GM21423 (cell line): ENCODE measurements around the gene RAB26.

Source experiments
- ATAC-seq: cut with Tn5 transposase; IDR thresholded peaks from one replicate; pipeline ENCODE4 v1.9.1; 2021; ENCODE audit warnings: mild to moderate bottlenecking, moderate library complexity; ENCODE audit not compliant: unreplicated experiment

The RAB26 gene

DNA sequence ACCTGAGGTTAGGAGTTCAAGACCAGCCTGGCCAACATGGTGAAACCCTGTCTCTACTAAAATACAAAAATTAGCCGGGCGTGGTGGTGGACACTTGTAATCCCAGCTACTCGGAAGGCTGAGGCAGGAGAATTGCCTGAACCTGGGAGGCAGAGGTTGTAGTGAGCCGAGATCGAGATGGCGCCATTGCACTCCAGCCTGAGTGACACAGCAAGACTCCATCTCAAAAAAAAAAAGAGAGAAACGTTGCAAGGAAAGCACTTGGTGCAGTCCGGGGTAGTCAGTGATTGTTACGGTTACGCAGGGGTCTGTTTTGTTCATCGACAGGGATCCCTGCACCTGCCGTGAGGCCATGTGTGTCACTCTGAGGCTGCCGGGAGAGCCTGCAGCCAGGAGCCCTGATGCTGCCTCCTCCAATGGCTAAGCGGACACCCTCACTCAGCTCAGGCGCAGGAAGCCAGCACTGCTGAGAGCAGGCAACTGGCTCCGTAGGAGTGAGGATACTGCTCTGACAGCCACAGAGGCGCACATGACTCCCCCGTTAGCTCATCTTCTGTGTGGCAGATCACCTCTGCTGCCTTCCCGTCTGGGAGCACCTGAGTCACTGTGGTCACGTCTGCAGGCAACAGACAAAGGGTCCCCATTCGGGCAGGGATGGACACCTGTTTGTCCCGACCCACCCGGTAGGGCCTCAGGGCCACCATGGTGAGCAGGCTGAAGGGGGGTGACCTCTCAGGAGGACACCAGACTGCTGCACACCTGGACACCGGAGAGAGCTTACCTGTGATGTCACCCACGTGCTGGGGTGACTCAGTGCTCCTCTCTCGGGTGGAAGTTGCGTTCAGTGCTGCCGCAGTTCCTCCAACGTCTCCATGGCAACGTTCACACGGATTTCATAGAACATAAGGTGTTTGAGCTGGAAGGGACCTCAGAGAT, 5.2 kb upstream of the RAB26 start:
- no peak for ATAC-seq

DNA sequence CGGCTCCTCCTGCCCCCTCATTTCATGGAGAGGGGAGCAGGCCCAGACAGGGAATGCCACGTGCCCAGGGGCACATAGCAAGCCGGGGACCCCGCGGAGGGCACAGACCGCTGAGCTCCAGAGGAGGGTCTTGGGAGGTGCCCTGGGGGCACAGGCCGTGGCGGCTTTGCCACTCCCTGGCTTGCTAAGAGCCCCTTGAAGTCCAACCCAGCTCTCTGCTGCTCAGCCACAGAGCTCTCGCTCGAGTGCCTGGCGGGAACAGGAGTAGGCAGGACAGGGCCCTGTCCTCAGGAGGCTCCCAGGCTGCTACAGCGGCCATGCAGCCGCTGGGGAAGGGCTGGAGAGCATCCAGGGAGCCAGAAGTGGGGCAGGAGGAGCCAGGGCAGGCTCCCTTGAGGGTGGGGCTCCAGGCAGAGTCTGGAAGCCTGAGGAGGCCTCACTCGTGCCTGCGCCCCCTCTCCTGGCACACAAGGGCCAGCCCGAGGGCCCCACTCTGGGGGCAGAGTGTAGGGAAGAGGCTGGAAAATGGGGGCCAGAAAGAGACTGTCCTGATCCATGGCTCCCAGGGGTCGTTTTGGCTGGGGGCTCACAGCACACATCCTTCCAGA, 4.4 kb upstream of the RAB26 start:
- ATAC-seq: no peak

DNA sequence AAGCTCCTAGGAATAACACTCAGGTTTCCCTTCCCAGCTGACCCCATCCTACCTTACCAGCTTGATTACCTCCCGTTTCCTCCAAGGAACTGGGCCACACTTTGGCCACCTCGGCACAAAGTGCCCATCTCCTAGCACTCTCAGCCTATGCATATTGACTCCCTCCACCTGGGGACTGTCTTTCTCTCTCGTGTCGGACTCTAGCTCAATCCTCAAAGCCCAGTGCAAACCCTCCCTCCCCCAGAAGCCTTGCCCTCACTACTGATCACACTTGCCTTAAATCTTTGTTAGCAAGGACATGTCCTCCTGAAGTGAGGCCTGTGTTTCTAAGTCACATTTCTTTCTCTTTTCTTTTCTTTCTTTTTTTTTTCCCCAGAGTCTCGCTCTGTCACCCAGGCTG, 2.6 kb upstream of the RAB26 start:
- ATAC-seq: no peak

DNA sequence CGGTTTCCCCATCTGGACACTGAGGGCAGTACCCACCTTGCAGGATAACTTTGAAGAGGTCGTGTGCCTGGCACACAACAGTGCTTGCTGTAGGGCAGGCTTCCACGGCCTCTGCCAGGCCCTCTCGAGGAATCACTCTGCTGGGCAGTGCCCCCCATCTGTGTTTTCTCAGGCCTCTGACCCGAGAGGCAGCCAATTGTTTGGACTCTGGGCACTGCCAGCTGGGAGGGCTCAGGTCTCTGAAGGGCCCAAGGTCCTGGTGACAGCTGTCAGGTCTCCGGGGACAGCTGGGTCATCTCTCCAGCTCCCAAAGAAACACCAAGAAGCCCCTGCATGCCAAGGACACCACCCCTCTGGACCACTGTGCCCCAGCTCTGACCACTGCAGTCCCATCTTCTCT, 1.0 kb upstream of the RAB26 start:
- no peak for ATAC-seq

DNA sequence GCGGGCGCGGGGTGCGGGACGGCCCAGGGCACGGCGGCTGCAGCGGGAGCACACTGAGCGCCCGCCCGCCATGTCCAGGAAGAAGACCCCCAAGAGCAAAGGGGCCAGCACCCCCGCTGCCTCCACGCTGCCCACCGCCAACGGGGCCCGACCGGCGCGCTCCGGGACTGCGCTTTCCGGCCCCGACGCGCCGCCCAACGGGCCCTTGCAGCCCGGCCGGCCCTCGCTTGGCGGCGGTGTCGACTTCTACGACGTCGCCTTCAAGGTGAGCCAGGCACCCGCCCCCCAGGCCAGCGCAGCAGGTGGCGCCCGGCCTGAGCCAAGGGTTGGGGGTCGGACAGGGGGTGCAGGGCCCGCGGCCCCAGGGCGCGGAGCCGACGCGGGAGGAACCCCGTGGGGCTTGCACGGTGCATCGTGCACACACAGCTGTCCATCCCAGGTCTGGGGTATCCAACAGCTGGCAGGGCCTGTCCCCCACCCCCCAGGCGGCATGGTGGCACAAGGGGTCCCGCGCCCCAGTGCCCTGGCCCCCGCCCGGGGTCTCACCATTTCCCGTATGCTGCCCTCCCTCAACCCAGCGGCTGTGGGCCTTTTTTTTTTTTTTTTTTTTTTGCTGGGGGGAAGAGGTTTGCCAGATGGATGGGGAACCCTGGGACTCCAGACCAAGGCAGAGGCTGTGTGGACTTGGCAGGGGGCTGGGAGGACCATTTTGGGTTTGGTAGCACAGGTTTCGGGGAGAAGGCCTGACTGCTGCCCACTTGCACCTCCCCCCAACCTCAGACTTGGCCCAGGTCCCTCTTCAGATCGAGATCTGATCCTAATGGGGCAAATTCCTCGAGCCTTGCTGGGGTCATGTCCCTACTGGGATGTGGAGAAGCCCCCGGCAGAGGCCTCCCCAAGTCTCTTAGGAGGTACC, 547 bp downstream of the RAB26 start:
- no peak for ATAC-seq

DNA sequence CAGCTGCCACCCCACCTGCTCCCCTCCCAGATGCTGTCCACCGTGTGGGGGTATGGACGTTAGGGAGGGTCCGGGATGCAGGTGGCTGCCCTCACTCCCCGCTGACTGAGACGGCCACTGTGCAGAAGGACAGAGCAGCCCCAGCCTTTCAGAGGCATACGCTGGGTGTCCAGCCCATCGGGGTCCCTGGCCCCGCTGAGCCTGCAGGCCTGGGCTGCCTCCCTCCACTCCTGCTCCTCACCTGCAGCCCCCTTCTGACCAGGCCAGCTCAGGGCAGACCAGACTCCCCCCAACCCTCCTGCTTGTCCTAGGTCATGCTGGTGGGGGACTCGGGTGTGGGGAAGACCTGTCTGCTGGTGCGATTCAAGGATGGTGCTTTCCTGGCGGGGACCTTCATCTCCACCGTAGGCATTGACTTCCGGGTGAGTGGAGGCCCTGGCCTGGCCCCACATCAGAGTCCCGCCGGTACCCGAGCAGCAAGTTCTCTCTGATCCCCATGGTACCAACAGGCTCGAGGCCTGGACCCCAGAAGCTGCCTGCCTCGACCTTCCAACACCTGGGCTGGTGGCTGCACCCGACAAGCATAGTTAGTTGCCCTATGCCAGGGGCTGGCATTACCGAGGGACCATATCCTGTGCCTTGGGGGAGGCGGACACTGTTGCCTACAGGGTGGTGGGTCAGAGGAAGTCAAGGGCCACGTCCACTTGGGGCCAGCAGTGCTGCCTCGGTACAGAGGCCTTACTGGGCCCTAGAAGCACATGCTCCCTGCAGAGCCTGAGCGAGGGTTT, 1.4 kb downstream of the RAB26 start:
- no peak for ATAC-seq

DNA sequence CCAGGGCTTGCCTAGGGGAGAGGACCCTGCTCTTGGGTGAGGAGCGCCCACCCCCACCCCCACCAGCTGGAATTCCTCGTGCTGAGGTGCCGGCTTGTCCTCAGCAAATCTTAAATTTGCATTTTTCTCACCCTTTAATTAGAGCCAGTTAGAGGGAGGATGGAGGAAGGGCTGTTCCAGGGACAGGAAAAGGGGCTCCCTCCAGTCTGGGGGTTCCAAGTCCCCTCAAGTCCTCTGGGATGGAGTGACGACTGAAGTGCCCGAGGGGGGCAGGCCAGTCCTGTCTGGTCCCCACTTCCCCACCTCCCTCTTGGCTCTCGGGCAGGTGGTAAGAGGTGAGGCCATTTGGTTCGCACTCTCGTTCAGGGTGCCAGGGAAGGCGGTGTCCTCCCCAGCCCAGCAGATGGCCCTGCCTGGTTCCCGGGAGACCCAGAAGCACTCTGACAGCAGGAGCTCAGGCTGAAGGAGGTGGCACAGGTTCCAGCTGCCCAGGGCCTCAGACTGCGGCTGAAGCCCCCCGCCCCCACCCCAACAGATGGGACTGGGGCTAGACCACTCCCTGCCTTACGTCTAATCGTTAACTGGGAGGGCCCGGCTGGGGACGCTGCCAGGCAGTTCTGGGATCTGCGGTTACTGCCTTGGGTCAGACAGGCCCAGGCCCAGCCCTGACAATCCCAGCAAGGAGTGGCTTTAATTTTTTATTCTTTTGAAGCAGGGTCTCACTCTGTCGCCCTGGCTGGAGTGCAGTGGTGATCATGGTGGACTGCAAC, 2.2 kb downstream of the RAB26 start:
- ATAC-seq: no peak

DNA sequence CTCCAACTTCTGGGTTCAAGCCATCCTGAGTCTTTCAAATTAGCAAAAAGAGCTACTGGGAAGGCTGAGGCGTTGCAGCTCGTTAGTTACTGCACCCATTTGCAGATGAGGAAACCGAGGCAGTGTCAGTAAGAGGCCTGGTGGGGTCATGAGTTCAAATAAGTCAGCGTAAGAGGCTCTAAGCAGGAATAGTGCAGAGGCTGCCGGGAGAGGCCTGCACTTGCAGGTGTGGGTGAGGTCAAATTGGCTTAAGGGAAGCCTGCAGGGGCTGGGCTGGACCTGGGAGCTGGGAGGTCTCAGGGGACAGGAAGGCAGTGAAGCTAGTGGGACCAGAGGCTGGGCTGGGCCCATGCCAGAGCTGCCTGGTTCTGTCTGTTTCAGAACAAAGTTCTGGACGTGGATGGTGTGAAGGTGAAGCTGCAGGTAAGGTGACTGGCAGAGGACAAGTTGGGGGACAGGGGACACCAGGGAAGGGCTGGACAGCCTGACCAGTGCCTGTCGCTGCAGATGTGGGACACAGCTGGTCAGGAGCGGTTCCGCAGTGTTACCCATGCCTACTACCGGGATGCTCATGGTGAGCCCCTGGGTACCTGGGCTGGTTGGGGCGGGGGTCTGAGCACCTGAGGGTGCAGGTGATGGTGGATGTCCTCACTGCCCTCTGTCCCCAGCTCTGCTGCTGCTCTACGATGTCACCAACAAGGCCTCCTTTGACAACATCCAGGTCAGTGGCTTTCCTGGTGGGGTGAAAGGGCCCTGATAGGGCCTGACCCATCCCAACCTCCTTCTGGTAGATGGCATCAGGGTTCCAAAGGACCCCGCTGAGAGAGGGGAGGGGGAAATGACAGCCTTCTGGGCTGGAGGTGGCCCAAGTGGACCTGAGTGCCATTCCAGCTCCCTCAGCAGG, 3.0 kb downstream of the RAB26 start:
- ATAC-seq: no peak

DNA sequence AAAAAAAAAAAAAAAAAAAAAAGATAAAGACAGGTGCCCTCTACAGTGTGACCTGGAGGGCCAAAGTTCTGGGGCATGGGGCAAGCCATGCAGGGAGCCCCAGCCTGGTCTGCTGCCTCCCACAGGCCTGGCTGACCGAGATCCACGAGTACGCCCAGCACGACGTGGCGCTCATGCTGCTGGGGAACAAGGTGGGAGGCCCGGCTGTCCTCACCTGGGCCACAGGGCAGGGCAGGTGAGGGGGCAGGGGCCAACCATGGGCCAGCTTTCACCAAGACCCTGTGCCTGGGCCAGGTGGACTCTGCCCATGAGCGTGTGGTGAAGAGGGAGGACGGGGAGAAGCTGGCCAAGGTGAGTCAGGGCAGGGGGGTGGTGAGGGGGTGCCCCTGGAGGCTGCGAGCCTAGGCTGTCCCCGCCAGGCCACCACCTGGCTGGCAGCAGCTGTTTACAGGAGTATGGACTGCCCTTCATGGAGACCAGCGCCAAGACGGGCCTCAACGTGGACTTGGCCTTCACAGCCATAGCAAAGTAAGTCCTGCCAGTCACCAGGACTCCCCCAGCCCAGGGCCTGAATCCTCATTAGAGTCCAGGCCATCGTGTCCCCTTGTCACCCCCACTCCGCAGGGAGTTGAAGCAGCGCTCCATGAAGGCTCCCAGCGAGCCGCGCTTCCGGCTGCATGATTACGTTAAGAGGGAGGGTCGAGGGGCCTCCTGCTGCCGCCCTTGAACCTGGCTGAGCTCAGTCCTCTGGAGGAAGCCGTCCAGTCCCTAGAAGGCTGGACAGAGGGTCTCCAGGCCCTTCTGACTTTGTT, 4.5 kb downstream of the RAB26 start:
- ATAC-seq: no peak

DNA sequence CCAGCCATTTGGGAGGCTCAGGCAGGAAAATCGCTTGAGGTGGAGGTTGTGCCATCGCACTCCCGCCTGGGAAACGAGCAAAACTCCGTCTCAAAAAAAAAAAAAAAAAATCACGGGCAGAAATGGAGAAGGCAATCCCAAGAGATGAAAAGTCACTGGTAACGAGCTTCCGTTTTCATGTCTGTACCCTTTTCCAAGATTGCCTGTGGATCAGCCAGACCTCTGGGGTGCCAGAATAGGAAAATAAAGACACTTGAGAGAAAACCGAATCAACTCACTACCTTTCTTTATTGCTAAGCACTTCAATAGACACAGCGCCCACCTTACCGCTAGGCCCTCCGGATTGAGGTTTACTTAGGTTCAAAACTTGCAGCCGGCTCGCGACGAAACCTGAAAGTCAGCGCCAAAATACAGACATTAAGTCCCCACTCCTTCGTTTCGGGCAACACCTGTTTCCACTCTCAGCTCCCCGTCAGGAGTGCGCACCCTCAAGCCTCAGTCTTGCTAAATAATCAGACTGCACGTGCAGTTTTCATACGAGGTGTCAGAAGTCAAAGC, 6.2 kb downstream of the RAB26 start:
- no peak for ATAC-seq

DNA sequence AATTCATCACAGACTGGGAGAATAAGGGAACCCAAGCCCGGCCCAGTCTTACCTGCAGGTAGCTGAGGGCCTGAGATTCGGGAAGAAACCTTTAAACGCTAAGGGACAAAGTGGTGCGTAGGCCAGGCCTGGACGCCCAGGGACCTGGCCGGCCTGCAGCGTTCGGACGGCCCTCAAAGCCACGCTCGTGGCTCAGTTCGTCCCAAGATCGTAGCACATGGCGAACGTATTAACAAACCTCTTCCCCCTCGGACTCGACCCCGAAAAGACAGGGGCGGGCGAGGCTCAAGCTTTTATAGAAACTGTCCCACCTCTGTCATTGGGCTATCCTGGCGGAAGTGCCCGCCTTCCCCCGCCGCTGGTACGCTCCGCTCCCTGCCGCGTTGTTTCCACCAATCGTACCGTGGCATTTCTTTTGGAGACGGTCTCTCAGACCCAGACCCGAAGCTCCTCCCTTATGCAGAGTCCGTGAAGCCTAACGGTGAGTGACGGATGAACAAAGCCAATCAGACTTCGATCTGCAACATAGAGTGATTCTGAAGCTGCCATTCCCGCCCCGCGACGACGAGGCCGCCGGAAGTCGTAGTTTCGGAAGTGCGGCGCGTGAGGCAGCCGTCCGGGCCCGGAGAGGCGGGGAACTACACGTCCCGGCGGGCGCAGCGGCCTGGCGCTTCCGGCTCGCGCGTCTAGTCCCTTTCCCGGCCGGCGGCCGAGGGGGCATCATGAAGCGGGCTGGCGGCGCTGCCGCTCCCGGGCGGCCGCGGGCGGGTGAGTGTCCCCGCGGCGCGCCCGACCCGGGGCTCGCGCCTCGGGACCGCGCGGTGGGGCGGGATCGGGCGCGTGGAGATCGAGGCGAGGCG, 6.9 kb downstream of the RAB26 start, which contains the start of gene TRAF7:
Gene TRAF7, plus strand, starts transcription at position 692 of the 860 bp plus-strand sequence. CDS start 8,139 bp downstream, outside the sequence.
- ATAC-seq: peak; percentile 85

DNA sequence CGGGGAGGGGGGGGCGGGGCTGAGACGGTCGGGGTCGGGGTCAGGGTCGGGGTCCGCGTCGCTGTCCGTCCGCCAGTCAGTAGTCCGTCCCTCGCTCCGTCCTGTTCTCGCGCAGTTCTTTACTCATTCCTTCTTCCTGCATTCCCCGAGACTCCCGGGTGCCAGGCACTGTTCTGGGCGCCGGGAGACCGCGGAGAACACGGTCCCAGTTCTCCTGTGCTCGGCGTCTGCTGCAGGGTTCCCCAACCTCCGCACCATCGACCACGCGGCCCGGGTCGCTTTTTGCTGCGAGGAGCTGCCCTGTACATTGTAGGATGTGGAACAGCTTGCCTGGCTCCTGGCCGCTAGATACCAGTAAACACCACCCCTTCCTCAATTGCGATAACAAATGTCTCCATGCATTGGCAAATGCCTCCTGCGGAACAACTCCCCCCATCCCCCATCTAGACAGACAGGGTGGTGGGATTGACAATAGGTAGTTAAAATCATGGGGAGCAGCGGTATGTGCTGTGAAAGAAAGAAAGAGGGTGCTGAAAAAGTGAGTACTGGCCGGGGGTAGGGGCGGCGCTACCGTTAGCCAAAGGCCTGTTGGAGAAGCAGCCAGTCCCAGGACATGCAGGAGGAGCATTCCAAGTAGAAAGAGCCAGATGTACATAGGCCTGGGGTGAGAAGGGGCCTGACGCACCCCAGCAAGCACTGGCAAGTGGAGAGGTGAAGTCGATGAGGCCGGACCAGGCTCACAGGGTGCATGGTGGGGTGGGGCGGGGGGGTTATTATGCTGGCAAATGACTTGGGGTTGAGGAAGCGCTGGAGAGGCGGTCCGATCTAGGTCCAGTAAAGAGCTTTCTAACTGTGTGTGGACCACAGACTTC, 7.8 kb downstream of the RAB26 start:
- ATAC-seq: no peak

DNA sequence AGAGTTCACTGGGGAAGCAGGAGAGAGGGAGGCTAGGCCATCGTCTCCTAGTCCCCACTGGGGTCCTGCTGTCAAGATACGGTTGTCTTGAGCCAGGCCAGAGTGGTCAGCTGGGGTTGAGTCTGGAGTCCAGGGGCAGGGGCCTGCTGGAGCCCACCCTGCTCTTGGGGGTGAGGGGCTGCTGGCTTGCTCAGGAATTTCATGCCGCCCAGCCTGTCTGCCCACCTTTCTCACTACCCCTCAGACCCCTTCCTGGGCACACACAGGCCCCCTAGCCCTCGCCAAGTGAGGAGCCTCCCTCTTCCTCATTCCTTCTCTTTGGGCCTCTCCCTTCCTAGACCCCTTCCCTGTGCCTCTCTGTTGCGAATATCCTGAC, 8.4 kb downstream of the RAB26 start:
- no peak for ATAC-seq

DNA sequence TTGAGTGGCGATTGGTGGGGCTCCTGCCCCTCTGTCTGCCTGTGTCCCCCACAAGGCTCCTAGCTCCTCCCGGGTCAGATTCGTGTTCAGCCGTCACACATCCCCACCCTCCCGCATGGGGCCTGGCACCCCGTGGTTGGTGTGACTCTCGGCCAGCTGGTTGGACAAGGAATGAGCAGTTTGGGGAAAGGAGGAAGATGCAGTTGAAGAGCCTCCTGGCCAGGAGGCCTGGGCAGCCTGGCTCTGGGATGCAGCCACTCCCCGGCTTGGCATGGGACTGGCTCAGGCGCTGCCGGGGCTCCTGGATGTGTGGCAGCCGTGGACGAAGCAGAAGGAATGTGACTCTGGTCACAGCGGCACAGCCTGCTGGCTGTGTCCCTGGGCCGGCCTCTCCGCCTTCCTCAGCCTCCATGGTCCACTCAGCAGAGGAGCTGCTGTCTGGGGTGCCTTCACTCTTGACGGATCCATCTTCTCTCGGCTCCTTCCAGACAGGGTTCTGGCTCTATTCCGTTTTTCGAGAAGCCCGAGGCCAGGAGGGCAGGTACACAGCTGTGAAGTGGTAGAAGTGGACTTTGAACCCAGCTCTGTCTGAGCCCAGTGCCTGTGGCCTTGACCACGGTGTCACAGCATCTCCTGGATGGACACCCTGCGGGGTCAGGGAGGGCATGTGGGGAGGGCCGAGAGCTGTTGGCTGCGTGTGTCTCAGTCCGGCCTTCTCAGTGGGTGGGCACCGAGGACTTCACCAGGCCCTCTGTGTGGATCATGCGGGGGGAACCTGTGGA, 9.2 kb downstream of the RAB26 start:
- ATAC-seq: no peak

DNA sequence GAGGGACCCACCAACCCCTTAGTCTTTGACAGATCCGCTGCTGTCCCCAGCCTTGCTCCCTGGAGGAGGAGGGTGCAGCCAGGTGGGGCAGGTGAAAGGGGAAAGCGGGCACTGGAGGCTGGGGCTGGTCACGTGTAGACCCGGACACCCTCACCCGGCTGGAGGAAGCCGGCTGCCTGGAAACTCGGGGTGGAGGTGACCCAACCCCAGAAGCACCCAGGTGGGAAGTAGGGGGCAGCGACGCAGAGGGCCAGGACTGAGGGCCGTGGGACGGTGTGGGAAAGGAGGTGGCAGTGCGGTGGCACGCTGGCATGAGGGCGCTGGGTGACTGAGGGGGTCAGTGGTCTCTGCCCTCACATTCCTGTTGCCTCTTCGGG, 9.8 kb downstream of the RAB26 start:
- no peak for ATAC-seq
